HG03159 (cell line): ENCODE results near the gene NUP37.

Experiments
- ATAC-seq: cut with Tn5 transposase; IDR thresholded peaks from one replicate; pipeline ENCODE4 v1.9.1; 2021; ENCODE audit warnings: mild to moderate bottlenecking, moderate library complexity; ENCODE audit not compliant: unreplicated experiment

The NUP37 gene

GRCh38 chr12:102033991-102034745, 85.7 kb downstream of the NUP37 start:
- no peak for ATAC-seq

GRCh38 chr12:102031852-102032251, 88.1 kb downstream of the NUP37 start:
- no peak for ATAC-seq

GRCh38 chr12:102029141-102029540, 90.8 kb downstream of the NUP37 start:
- no peak for ATAC-seq

- ATAC-seq: no peak
Measured at GRCh38 chr12:102026728-102027127, 93.2 kb downstream of the NUP37 start.

GRCh38 chr12:102024765-102025164, 95.1 kb downstream of the NUP37 start:
- ATAC-seq: no peak

GRCh38 chr12:102023343-102023930, 96.5 kb downstream of the NUP37 start:
- ATAC-seq: no peak
